Activated naive CD4-positive, alpha-beta T cell (primary cell): ENCODE results near the gene CPTP.
A peak's percentile ranks its signal among the peaks of the same experiment; 100 is the strongest.
"Not testable (repeated sequence)": the region's sequence is repeated elsewhere in the genome, so short reads cannot be mapped to it uniquely, and the experiment has no call there.

Experiments
- DNase-seq, 4 experiments: peaks; one replicate each; lab custom pipeline; 2025; lab: John Stamatoyannopoulos, UW

Gene CPTP

DNA sequence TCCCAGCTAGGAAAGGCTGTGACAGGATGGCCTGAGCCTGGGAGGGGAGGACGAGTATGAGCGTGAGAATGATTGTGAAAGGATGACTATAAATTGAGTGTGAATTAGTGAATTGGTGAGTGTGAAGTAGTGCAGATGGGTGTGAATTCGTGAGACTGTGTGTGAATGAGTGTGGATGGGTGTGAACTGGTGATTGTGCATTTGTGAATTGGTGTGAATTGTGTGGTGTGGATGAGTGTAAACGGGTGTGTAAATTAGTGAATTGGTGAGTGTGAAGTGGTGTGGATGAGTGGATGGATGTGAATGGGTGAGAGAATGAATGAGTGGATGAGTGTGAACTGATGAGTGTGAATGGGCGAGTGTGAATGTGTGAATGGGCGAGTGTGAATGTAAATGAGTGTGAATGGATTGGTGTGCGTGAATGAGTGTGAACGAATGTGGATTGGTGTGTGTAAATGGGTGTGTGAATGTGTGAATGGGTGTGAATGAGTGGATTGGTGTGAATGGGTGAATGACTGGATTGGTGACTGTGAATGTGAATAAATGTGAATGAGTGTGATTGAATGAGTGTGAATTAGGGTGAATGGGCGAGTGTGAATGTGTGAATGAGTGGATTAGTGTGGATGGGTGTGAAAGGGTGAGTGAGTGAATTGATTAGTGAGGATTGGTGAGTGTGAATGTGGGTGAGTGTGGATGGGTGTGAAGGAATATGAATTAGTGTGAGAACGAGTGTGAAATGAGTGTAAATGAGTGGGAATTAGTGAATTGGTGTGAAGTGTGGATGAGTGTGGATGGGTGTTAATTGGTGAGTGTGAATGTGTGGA, 41.5 kb downstream of the CPTP start:
- DNase-seq = no peak

DNA sequence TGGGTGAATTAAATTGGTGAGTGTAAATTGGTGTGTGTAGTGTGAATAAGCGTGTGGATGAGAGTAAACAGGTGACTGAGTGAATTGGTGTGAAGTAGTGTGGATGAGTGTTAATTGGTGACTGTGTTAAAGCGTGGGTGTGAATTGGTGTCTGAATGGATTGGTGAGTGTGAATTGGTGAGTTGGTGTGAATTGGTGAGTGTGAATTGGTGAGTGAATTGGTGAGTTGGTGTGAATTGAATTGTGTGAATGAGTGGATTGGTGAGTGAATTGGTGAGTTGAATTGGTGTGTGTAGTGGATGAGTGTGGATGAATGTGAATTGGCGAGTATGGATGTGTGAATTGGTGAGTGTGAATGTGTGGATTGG, 42.1 kb downstream of the CPTP start:
- no peak for DNase-seq

DNA sequence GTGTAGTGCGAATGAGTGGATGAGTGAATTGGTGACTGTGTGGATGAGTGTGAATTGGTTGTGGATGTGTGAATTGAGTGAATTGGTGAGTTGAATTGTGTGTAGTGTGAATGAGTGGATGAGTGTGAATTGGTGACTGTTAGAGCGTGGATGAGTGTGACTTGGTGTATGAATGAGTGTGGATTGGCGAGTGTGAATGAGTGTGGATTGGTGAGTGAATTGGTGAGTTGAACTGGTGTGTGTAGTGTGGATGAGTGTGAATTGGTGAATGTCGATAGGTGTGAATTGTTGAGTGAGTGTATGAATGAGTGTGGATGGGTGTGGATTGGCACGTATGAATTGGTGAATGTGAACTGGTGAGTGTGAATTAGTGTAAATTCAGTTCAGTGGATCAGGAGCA, 42.7 kb downstream of the CPTP start:
- no peak for DNase-seq

DNA sequence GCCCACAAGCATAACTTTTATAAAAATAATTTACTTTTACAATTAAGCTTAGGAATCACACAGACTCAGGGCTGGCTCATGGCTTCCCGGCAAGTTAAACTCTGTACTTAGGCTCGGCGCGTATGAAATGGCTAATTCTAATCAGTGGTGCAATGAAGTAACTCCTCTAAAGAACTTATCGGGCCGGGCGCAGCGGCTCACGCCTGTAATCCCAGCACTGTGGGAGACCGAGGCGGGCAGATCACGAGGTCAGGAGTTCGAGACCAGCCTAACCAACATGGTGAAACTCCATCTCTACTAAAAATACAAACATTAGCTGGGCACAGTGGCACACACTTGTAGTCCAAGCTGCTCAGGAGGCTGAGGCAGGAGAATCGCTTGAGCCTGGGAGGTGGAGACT, 45.5 kb downstream of the CPTP start:
- not testable (repeated sequence) for DNase-seq

DNA sequence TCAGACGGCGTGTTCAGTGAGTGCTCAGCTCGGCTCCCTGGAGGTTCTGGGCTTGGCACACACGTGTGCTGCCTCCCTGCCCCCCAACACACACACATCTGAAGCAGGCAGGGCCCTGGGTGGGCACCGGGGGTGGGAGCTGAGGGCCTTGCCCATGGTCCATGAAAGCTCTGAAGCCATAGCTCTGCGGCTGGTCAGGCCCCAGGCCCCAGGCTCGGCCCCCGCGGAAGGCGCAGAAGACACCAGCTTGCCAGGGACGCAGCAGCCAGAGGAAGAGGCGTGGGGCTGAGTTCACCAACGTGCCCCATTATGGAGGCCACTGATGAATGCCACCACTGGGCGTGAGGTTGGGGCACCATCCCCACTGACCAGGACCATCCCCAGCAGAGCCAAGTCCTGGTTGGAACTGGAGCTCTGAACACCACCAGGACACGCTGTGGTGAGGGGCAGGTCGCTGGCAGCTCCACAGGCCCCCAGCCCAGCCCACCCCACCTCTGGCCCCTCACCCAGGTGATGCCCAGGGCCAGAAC, 46.2 kb downstream of the CPTP start:
- no peak for DNase-seq

DNA sequence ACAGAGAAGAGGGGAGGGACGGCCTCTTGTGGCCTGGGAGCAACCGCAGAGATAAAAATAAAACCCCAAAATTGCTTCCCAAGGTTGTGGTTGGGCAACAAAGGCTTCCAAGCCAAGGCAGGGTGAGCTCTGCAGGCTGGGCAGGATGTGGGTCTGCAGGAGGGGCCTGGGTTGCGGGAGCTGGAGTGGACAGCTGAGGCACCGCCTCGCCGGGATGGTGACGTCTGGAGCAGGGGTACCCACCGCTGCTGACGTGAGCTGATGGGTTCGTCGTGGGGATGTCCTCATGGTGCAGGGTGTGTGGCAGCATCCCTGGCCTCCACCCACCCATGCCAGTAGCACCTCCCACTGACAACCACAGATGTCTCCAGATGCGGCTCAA, 46.8 kb downstream of the CPTP start:
- peak in 2 of 4 experiments; percentile 21 to 44 for DNase-seq

DNA sequence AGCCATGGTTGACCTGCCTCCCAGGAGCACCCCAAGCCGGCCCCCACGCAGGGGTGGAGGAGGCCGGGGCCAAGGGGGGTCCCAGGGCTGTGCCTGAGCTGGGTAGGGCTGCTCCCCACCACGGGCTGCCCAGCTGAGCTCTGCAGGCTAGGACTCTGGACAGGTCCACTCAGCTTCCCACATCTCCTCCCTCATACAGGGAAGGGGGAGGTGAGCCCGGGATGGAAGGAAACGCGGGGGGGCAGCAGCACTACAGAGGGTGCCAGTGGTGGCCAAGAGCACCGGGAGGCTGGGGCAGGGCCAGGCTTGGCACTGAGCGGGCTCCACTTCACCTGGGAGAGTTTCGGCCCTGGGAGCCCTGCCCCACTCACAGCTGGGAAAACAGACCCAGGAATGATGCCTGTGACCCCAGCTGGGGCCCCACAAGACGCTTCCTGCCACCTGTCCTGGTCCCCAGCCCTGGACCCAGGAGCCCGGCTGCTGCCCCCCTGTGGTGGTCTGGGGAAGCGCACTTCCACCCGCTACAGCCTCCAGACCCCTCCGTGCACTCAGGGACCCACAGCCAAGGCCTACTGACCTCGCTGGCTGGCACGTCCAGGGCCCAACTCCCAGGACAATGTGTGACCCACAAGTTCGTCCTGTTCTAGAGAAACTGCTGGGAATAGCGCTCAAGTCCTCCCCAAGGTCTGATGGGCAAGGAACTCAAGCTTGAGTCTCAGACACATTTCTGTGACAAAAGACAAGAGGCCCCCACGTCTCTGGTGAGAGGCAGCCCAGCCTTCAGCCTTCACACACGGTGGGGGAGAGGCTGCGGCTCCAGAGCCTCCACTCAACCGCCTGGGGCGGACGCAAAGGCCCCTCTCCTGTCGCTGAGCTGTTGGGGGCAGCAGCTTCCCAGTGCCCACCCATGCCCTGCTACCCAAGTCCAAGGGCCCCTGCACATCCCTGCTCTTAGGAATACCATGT, 47.4 kb downstream of the CPTP start:
- DNase-seq = peak; percentile 51 to 76 (median 69)

DNA sequence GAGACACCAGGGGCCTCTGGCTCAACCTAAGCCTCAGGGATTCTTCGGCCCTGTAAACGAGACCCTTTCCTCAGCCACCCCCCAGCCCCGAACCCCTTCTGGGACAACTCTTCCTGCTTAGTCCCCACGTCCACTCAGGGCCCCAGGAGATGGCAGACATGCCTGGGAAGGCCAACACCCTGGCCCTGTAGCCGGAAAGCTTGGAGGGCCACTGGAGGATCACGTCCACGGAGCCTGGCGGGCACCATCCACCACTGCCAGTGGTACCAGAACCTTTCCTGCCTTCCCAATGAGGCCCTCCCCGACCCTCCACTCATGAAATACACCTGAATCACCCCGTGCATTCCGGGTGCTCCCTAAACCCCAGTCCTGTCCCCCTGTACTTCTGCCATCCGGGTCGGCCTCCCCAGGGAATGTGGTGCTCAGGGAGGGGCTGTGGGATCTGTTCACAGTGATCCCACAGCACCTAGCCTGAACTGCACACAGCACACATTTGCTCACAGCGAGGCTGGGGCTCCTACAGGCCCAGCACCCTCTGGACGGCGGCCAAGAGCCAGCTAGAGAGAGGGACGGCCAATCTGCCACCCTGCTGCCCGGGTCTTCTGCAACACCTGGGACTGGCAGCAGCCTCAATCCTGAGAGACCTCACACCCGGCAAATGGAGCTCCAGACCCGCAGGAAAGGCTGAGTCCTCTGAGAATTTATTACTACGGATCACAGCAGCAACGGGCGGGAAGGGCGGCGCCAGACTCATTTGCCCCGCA, 48.6 kb downstream of the CPTP start:
- DNase-seq = no peak

DNA sequence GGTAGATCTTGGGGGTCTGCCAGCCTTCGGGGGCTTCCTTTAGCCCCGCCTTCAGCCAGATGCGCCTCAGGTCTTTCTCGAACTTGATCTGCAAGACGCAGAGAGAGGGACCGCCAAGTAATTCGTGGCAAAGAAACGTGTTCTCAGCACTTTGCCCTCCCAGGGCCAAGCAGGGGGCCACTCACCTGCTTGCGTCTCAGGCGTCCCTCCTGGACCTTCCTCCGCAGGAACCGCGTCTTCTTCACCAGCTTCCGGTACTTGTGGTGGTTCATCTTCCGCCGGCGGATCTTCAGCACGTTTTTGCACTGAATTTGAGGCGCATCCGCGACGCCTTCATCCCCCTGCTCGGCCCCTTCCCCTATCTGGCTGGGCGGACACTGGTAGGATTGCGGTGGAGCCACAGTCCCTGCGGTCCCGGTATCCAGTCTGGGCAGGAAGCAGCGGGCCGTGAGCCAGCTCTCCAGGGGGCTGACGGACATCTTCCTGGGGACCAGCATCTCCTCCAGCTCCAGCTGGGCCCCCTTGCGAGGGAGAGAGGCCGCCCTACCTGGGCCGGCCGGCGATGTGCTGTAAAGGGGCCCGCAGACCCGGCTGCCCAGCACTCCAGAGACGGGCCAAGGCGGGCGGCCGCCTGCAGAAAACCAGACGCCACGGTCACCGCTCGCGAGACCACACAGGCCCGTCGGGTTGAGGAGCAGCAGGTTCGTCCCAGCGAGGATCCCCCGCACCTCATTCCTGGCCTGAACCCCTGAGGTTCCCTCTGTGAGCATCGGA, 49.4 kb downstream of the CPTP start:
- DNase-seq = no peak

DNA sequence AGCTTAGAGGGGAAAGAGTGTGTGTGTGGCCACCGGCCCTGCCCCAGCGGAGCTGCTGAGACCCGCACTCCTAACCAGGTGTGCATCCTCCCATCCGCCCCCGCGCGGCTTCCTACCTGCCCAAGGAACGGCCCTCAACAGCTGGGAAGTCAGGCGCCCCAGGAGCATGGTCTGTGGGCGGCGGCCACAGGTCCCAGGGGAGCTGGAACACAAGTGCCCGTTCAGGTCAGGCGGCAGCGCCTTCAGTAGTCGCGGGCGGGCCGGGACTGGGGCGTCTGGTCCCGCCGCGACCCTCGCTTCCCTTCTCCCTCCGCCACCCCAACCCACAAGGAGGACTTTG, 50.0 kb downstream of the CPTP start:
- no peak for DNase-seq

DNA sequence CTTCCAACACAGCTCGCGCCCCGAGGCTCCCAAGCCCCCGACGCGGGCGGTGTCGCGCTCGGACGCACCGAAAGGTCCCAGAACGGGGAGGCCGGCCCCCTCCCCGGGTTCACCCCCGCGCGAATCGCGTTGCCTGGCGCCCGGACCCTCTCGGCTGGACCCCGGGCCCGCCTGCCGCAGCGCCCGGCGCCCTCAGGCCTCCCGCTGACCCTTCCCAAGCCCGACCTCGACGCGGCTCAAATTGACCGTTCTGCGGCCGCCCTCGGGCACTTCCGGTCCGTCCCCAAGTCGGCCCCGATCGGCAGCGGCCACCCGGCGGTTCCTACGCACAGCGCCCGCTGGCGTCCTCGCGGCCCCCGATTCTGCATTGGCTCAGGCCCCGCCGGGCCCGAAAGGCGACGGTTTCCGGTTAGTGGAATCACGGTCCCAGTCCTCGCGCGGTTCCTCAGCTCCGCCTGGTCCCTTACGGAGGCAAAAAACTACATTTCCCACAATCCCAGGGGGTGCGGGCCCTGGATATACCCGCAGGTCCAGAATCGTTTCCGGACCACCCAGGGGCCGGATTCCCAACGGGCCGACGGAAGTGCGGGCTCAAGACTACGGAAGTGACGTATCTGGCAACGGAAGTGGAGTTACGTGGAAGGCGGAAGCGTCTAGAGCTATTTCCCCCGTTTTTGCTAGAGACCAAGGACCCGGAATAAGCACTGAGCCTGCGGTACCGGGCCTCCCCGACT, 50.5 kb downstream of the CPTP start, which contains the start of gene AURKAIP1:
TSS of gene AURKAIP1 (minus strand) at position 279 of the 734 bp plus-strand sequence. CDS start 451 bp downstream, outside the sequence.
- DNase-seq = peak; percentile 86 to 90 (median 87)

DNA sequence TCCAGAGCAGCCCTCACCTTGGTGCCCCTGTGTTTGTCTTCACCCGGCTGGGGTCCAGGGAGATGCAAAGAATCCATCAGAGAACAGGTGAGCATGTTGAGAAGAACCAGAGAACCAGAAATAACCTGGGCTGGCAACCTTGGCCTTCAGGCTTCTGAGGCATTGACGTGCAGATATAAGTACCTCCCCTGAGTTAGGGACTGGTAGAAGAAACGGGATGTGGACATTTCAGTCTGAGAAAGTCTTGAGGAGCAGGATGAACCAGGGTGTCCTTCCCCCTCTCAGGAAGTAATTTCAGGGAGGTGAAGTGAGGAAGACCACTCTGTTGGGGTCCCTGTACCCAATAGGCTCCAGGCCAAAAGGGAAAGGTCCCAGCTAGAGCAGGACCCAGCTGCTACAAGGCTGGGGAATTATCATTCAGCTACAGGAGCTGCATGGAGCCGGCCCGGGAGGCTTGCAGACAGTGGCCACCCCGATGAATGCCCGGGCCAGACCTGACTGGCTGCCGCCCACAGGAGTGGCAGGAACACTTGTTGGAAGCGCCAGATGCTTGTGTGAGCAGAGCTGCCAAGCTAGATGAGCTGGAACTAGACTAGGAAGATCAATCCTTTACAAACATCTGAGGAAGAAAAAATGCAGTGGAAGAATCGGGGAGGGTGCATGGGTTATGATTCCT, 52.1 kb downstream of the CPTP start:
- DNase-seq = no peak

DNA sequence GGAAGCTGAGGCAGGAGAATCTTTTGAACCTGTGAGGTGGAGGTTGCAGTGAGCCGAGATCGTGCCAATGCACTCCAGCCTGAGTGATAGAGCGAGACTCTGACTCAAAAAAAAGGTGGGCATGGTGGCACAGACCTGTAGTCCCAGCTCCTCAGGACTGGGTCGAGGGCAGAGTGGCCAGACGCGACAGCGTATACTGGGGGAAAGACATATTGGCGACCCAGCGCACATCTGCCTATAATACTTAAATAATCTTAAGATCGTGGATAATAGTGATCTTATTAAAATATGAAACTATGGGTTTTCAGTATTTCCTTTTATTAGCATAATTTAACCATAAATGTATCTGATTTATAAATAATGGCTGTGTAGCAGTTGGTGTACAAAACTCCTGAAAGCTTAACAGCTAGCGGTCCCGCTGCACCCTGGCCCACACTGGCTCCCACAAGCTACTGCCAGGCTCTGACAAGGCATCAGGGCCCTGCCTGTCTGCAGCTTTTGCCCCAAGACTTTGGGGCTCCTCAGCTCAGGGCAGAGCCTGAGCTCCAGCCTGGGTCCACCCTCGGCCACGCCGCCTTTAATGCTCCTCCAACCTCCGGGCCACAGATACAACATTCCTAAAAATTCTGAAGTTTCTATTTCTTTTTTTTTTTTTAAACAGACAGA, 53.1 kb downstream of the CPTP start:
- DNase-seq = no peak
